Endothelial cell of umbilical vein (primary cell): ENCODE data around the gene CPB2.

Source experiments
- CTCF ChIP-seq, 2 donors: IDR thresholded peaks; 1 replicate in 1 of 2; 2 replicates in 1 of 2; pipeline ENCODE4 v1.5.1; 2011; ENCODE audit warnings: low read length in 2 of 2, mild to moderate bottlenecking in 2 of 2, moderate library complexity in 2 of 2, control low read depth in 1 of 2, inconsistent platforms in 1 of 2, low read depth in 1 of 2; ENCODE audit not compliant: insufficient read depth in 1 of 2; ENCODE audit errors: extremely low read depth in 1 of 2
- EZH2 ChIP-seq: IDR thresholded peaks from 2 replicates; pipeline ENCODE4 v1.6.1; 2012; ENCODE audit warnings: borderline replicate concordance, low read depth, mild to moderate bottlenecking, moderate library complexity, low read length, inconsistent platforms; ENCODE audit not compliant: severe bottlenecking
- POLR2AphosphoS5 ChIP-seq: IDR thresholded peaks from 2 replicates; pipeline ENCODE4 v1.6.1; 2012; ENCODE audit warnings: low read depth, mild to moderate bottlenecking, control low read depth, low read length, moderate library complexity; ENCODE audit not compliant: insufficient read depth

DNA sequence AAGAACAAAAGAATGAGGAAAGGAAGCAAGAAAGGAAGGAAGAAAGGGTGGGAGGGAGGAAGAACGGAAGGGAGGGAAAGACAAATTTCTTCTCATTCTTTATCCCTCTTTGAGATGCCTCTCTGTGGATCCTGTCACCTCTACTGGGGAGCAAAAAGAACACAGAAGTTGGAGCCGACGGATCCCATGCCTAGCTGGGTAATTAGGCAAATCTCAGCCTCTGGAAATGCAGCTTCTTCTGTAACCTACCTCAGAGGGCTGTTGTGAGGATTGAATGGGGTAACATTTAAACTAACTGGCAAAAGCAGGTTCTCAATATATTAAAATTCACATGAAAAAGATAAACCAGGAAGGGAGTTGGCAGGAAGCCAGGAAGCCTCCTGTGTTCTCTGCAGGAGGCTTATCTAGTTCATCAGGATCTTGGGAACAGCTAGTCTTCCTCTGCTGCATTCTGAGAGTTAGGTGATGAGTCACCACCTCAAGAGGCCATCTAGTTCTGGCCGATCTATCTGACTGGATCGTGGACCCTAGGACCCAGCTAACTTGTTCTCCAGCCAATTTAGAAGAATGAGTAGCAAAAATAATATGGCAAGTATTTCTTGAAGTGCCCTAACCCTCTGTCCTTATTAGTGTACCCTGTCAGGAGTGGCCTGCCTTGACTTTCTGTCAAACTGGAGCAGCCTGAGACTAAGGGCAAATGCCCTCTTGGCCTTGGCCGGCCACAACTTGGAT is 15.2 kb upstream of the CPB2 start:
- no peak for TF ChIP-seq CTCF (IDR thresholded peaks at IDR 0.05; ENCODE audit: extremely low read depth in 1 of 2, insufficient read depth in 1 of 2, low read depth in 1 of 2, low read length in 2 of 2)
- peak; percentile 58 for TF ChIP-seq POLR2AphosphoS5
- TF ChIP-seq EZH2, result no peak
